ENCODE measurements around the gene EID2. TPM values are rescaled to one million over a fixed set of nuclear protein-coding genes. Genes with fewer than 3 reads are reported as not detected.

The EID2 gene
- total RNA-seq, 1 donor from 2014 or later: 17.0 TPM

GRCh38 chr19:39553082-39553652, 13.2 kb upstream of the EID2 start:
- no peaks in the 10 kb centered on the region for H3K9me3 Mint-ChIP-seq
- no peak overlapping the region for H3K4me3 Mint-ChIP-seq
- H3K27ac Mint-ChIP-seq: no peak overlapping the region
- intact Hi-C loops (cut with micrococcal nuclease): loop anchor here (5.0 kb wide), 1 partner anchor 289 kb away; no protein-coding TSS in a partner anchor
- no peak for DNase-seq (ENCODE audit: low spot score)
- no peaks in the 10 kb centered on the region for H3K27me3 Mint-ChIP-seq (ENCODE audit: insufficient read depth)
- H3K36me3 Mint-ChIP-seq (ENCODE audit: low read depth): no peaks in the 10 kb centered on the region
- H3K4me1 Mint-ChIP-seq (ENCODE audit: low read depth): peaks cover 24% of the 10 kb centered on the region

- no peaks in the 10 kb centered on the region for H3K27me3 Mint-ChIP-seq (ENCODE audit: insufficient read depth)
- H3K4me1 Mint-ChIP-seq (ENCODE audit: low read depth): peaks cover 12% of the 10 kb centered on the region
- H3K36me3 Mint-ChIP-seq (ENCODE audit: low read depth): no peaks in the 10 kb centered on the region
- no peak overlapping the region for H3K4me3 Mint-ChIP-seq
- H3K27ac Mint-ChIP-seq: no peak overlapping the region
- intact Hi-C loops (cut with micrococcal nuclease): loop anchor here (2.0 to 5.0 kb wide), 2 partner anchors 217 to 292 kb away; no protein-coding TSS in a partner anchor
- H3K9me3 Mint-ChIP-seq: no peaks in the 10 kb centered on the region
- DNase-seq (ENCODE audit: low spot score): no peak
Measured at GRCh38 chr19:39550197-39550596, 10.2 kb upstream of the EID2 start.

GRCh38 chr19:39546599-39546998, 6.6 kb upstream of the EID2 start:
- no peak overlapping the region for H3K4me3 Mint-ChIP-seq
- H3K4me1 Mint-ChIP-seq (ENCODE audit: low read depth): peaks cover 13% of the 10 kb centered on the region
- no peak for DNase-seq (ENCODE audit: low spot score)
- H3K36me3 Mint-ChIP-seq (ENCODE audit: low read depth): no peaks in the 10 kb centered on the region
- no peaks in the 10 kb centered on the region for H3K27me3 Mint-ChIP-seq (ENCODE audit: insufficient read depth)
- H3K27ac Mint-ChIP-seq: no peak overlapping the region
- intact Hi-C loops (cut with micrococcal nuclease): no loop called here
- H3K9me3 Mint-ChIP-seq: no peaks in the 10 kb centered on the region

DNA sequence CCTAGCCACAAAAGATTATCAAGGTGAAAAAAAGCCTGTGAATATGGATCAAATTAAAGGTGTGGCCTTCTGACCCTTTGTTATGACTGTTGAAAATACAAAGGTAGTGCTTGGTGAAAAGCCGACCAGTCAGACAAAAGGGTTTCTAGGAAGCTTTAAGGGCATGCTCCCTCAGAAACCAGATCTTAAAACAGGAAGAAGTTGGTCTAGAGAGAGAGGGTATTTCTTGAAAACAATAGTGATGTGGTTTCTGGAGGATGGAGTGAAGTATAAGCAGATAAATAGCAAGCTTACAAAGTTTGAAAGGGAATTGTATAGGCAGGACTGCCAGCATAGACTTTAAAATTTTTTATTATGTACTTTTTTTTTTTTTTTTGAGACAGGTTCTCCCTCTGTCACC, 5.0 kb upstream of the EID2 start:
- Mint-ChIP-seq H3K4me3 (no peak overlapping the region), H3K27ac (peak overlapping the region; percentile 40), H3K36me3 (ENCODE audit: low read depth) (no peaks in the 10 kb centered on the region), H3K4me1 (ENCODE audit: low read depth) (peaks cover 24% of the 10 kb centered on the region), H3K27me3 (ENCODE audit: insufficient read depth) (peaks cover 2% of the 10 kb centered on the region), H3K9me3 (no peaks in the 10 kb centered on the region)
- intact Hi-C loops (cut with micrococcal nuclease): no loop called here
- DNase-seq (ENCODE audit: low spot score): no peak

DNA sequence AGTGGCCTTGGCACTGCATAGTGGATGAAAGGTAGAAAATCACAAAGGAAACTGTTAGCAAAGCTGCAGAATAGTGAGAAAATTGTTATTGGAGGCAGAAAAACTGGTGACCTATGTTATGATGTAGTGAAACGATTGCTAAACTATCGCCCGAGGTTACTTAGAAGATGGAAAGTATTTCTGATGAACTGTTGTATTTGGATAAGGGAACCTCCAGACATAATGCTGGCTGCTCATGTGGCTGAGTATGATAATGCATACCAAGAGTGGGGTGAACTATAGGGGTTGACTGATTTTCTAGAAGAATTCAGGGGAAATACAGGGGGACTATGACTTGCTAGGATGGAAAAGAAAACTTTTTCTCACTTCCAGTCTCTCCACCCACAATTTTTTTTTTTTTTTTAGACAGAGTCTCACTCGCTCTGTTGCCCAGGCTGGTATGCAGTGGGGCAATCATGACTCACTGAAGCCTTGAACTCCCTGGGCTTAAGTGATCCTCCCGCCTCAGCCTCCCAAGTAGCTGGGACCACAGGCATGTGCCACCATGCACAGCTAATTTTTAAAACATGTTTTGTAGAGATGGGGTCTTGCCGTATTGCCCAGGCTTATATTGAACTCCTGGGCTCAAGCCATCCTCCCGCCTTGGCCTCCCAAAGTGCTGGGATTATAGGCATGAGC, 4.4 kb upstream of the EID2 start:
- DNase-seq (ENCODE audit: low spot score): no peak
- Mint-ChIP-seq H3K4me1 (ENCODE audit: low read depth) (peaks cover 25% of the 10 kb centered on the region), H3K27ac (peak overlapping the region; percentile 40), H3K27me3 (ENCODE audit: insufficient read depth) (peaks cover 2% of the 10 kb centered on the region), H3K4me3 (no peak overlapping the region), H3K36me3 (ENCODE audit: low read depth) (no peaks in the 10 kb centered on the region), H3K9me3 (no peaks in the 10 kb centered on the region)
- intact Hi-C loops (cut with micrococcal nuclease): no loop called here

DNA sequence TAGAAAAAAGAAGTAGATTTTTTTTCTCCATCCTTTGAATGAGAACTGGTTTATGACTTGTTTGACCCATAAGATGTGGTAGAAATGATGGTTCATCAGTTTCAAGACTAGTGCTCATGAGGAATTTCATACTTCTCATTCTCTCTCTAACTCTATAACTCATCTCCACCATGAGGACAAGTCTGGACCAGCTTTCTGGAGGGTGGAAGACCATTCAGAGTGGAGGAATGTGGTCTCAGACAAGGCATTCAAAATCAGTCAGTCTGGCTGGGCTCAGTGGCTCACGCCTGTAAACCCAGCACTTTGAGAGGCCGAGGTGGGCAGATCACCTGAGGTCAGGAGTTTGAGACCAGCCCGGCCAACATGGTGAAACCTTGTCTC, 3.5 kb upstream of the EID2 start:
- intact Hi-C loops (cut with micrococcal nuclease): no loop called here
- Mint-ChIP-seq H3K4me1 (ENCODE audit: low read depth) (peaks cover 34% of the 10 kb centered on the region), H3K9me3 (no peaks in the 10 kb centered on the region), H3K27ac (no peak overlapping the region), H3K27me3 (ENCODE audit: insufficient read depth) (peaks cover 2% of the 10 kb centered on the region), H3K36me3 (ENCODE audit: low read depth) (peaks cover 3% of the 10 kb centered on the region), H3K4me3 (no peak overlapping the region)
- no peak for DNase-seq (ENCODE audit: low spot score)

DNA sequence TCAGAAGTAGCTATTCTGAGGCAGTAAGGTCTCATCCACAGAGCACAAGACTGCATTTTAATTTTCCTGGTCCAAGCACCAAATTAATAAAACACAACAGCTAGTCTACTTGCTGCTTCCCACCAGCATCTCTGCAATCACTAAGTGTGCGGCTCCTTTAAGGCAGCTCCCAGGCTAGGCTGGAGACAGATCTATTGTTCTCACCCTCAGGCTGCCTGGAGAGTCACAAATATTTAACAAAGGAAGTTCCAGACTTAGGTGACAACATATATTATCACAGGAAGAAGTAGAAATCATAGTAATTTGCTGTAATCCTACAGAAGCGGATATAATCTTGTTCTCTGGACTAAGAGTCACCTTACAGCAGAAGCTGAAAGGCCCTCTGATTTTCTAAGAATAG, 2.2 kb upstream of the EID2 start:
- intact Hi-C loops (cut with micrococcal nuclease): no loop called here
- no peaks in the 10 kb centered on the region for H3K9me3 Mint-ChIP-seq
- H3K4me3 Mint-ChIP-seq: no peak overlapping the region
- H3K27me3 Mint-ChIP-seq (ENCODE audit: insufficient read depth): peaks cover 2% of the 10 kb centered on the region
- H3K36me3 Mint-ChIP-seq (ENCODE audit: low read depth): peaks cover 7% of the 10 kb centered on the region
- DNase-seq (ENCODE audit: low spot score): no peak
- no peak overlapping the region for H3K27ac Mint-ChIP-seq
- H3K4me1 Mint-ChIP-seq (ENCODE audit: low read depth): peaks cover 40% of the 10 kb centered on the region

- intact Hi-C loops (cut with micrococcal nuclease): loop anchor here (1.0 kb wide), 5 partner anchors 8 to 431 kb away; partner anchors contain the start of genes EID2B, PLEKHG2, PSMC4 and SUPT5H
Measured at GRCh38 chr19:39540333-39540673, 342 bp upstream of the EID2 start.

DNA sequence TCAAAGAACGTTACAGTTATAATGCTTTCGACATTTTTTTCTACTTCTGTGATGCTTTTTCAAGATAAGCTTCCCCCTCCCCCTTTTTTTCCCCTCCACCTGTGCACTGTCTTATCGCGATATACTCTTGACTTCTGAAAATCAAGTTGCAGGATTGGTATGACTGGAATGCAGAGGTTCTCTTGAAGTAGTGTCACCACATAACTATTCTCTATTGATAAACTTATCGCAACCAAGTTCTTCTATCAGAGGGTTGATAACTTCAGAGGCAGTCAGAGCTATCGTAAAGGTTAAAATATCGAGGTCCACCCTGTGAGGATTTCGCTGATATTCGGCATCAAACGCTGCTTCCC, 820 bp downstream of the EID2 start:
- Mint-ChIP-seq H3K36me3 (ENCODE audit: low read depth) (peaks cover 7% of the 10 kb centered on the region), H3K9me3 (no peaks in the 10 kb centered on the region), H3K27ac (peak overlapping the region; percentile 59), H3K27me3 (ENCODE audit: insufficient read depth) (peaks cover 4% of the 10 kb centered on the region), H3K4me3 (peak overlapping the region; percentile 90), H3K4me1 (ENCODE audit: low read depth) (peaks cover 30% of the 10 kb centered on the region)
- intact Hi-C loops (cut with micrococcal nuclease): no loop called here
- no peak for DNase-seq (ENCODE audit: low spot score)

More at GRCh38 chr19:39540333-39540673, 342 bp upstream of the EID2 start:
- H3K9me3 Mint-ChIP-seq: no peaks in the 10 kb centered on the region
- H3K4me3 Mint-ChIP-seq: peak overlapping the region; percentile 95
- peaks cover 7% of the 10 kb centered on the region for H3K36me3 Mint-ChIP-seq (ENCODE audit: low read depth)
- H3K27me3 Mint-ChIP-seq (ENCODE audit: insufficient read depth): peaks cover 2% of the 10 kb centered on the region
- H3K27ac Mint-ChIP-seq: peak overlapping the region; percentile 91
- peaks cover 40% of the 10 kb centered on the region for H3K4me1 Mint-ChIP-seq (ENCODE audit: low read depth)
- DNase-seq (ENCODE audit: low spot score): no peak

DNA sequence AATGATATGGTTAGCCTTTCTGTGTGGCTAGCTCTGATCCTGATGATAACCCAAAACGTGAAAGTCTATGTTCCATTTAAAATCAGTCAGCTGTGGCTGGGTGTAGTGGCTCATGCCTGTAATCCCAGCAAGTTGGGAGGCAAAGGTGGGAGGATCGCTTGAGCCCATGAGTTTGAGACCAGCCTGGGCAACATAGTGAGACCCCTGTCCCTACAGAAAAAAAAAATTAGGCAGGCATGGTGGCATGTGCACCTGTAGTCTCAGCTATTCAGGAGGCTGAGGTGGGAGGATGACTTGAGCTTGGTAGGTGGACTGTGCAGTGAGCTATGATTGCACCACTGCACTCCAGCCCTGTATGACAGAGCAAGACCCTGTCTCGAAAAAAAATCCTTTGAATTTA, 6.2 kb downstream of the EID2 start:
- Mint-ChIP-seq H3K27ac (no peak overlapping the region), H3K27me3 (ENCODE audit: insufficient read depth) (peaks cover 2% of the 10 kb centered on the region)

GRCh38 chr19:39533003-39533512, 6.9 kb downstream of the EID2 start:
- Mint-ChIP-seq H3K27ac (no peak overlapping the region), H3K9me3 (no peaks in the 10 kb centered on the region), H3K36me3 (ENCODE audit: low read depth) (peaks cover 5% of the 10 kb centered on the region), H3K27me3 (ENCODE audit: insufficient read depth) (peaks cover 2% of the 10 kb centered on the region), H3K4me3 (peak overlapping the region; percentile 42), H3K4me1 (ENCODE audit: low read depth) (peaks cover 16% of the 10 kb centered on the region)
- no peak for DNase-seq (ENCODE audit: low spot score)
- intact Hi-C loops (cut with micrococcal nuclease): loop anchor here (2.0 to 5.0 kb wide), 2 partner anchors 192 to 411 kb away; no protein-coding TSS in a partner anchor

More for the DNA sequence above, 6.2 kb downstream of the EID2 start:
- Mint-ChIP-seq H3K9me3 (no peaks in the 10 kb centered on the region), H3K4me1 (ENCODE audit: low read depth) (peaks cover 20% of the 10 kb centered on the region), H3K36me3 (ENCODE audit: low read depth) (peaks cover 4% of the 10 kb centered on the region), H3K4me3 (no peak overlapping the region)
- intact Hi-C loops (cut with micrococcal nuclease): loop anchor here (2.0 to 5.0 kb wide), 2 partner anchors 193 to 411 kb away; no protein-coding TSS in a partner anchor
- no peak for DNase-seq (ENCODE audit: low spot score)

- intact Hi-C loops (cut with micrococcal nuclease): loop anchor here (1.0 to 5.0 kb wide), 9 partner anchors 8 to 410 kb away; partner anchors contain the start of genes EID2, SUPT5H and TIMM50
- Mint-ChIP-seq H3K4me1 (ENCODE audit: low read depth) (peaks cover 14% of the 10 kb centered on the region), H3K4me3 (peak within 1 kb of the TSS; percentile 92), H3K27ac (peak within 1 kb of the TSS; percentile 84), H3K36me3 (ENCODE audit: low read depth) (peaks cover 5% of the 10 kb centered on the region), H3K9me3 (no peaks in the 10 kb centered on the region), H3K27me3 (ENCODE audit: insufficient read depth) (peaks cover 2% of the 10 kb centered on the region)
- peak; percentile 94 for DNase-seq (ENCODE audit: low spot score)
Measured at GRCh38 chr19:39532233-39533002, 7.5 kb downstream of the EID2 start, which contains the start of gene EID2B. TSS of gene EID2B (minus strand) at chr19:39532852. CDS start at chr19:39532802, 50 bp downstream.

Data from activated T-helper 1 cell treated with anti-CD3 and anti-CD28 coated beads, Interleukin-12 subunit alpha, Interleukin-12 subunit beta, Interleukin-2, Interleukin-4 antibody, amounts not matched to agents 30 ng/mL and 10 ng/mL and 1 ng/mL, durations not matched to agents 14 hours and 24 hours and 36 hours (primary cell).